ENCODE measurements around the gene FBXL19.

DNA sequence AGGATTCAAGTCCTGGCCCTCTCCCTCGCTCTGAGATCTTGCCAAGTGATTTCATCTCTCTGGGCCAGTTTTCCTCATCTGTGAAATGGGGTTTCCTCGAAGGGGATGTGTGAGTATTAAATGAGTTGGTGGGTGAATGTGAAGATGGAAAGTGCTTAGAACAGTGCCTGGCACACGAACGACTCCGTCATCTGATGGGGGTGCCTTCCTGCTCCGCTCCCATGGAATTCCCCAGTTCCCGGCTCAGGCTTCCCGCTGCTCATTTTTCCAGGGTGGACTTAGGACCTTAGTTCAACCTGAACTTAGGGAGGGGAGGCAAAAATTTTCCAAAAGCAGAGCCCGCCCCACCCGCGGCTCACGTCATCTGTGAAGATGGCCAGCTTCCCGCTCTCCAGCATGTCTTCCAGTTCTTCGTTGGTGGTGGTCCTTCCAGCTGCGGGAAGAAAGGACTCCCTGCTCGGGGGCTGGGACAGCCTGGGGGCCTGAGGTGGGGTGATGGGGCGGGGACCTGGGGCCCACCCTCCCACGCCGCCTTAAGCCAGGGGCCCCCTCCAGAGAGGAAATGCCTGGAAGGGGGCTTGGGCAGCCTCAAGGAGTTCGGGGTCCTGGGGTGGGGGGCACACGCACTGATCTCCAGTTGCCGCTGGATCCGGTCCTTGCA is 73.1 kb downstream of the FBXL19 start:
- TF ChIP-seq GATA2 (IDR thresholded peaks at IDR 0.05; ENCODE audit: low read depth, low read length), result no peak
- no peak for TF ChIP-seq GATA3 (IDR thresholded peaks at IDR 0.05; ENCODE audit: low read depth, low read length)

Measured in SH-SY5Y (cell line).